Dedifferentiated amniotic fluid mesenchymal stem cell (primary cell): ENCODE measurements around the gene BTN1A1.
"Not testable (repeated sequence)": the region's sequence is repeated elsewhere in the genome, so short reads cannot be mapped to it uniquely, and the experiment has no call there.

Experiments
- DNase-seq: peaks from one replicate; pipeline ENCODE4 v3.0.0-alpha.2; 2016; ENCODE audit errors: extremely low spot score

BTN1A1 gene, protein sequence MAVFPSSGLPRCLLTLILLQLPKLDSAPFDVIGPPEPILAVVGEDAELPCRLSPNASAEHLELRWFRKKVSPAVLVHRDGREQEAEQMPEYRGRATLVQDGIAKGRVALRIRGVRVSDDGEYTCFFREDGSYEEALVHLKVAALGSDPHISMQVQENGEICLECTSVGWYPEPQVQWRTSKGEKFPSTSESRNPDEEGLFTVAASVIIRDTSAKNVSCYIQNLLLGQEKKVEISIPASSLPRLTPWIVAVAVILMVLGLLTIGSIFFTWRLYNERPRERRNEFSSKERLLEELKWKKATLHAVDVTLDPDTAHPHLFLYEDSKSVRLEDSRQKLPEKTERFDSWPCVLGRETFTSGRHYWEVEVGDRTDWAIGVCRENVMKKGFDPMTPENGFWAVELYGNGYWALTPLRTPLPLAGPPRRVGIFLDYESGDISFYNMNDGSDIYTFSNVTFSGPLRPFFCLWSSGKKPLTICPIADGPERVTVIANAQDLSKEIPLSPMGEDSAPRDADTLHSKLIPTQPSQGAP

DNA sequence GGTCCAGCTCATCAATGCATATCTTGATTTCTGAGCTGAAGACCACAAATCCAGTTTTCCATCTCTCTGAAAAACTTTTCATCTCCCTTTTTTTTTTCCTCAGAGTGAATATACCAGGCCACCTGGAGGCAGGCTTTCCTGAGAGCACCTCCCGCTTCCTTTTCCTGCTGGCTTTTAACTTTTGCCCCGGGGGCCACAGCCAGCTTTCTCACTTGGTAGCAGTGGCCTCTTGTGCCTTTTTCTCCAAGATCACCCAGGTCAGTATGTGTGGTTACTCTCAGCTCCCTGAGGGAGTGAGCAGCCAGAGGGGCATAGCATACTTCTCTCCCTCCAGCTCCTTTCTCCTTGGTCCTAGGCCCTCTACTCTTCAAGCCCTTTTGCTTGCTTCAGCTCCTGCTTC lies at the start of gene BTN1A1:
BTN1A1 (plus strand) TSS at position 202 of the 400 bp plus-strand sequence. CDS start 984 bp downstream, outside the sequence.
- DNase-seq = no peak

DNA sequence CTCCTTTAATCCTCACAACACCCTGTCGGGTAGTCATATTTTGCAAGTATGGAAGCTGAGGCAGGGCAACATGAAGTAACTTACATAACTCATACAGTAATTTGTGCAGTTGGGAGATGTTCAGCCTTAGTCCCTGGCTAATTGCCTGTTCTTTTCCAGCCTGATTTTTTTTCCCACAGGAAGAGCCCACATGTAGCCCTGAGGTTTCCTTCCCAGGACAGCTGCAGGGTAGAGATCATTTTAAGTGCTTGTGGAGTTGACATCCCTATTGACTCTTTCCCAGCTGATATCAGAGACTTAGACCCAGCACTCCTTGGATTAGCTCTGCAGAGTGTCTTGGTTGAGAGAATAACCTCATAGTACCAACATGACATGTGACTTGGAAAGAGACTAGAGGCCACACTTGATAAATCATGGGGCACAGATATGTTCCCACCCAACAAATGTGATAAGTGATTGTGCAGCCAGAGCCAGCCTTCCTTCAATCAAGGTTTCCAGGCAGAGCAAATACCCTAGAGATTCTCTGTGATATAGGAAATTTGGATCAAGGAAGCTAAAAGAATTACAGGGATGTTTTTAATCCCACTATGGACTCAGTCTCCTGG lies 47.4 kb upstream of the BTN1A1 start:
- no peak for DNase-seq

DNA sequence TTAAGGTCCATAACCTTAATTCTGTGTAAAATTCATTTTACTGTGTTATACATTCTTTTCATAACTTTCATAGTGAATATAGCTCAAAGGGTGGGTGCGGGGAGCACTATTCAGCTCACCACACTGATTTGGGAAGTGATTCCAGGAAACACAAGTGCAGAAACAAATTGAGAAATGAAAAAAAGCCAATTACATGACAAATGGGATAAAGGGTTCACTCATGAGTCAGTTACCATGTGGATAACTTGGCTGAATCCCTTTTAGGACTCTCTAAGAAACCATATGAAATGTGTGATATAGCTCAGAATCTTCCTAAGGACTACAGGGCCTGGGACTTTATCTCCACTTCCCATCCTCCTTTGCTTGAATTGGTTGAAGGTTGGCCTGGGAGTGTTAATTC lies 45.5 kb upstream of the BTN1A1 start:
- DNase-seq = no peak

DNA sequence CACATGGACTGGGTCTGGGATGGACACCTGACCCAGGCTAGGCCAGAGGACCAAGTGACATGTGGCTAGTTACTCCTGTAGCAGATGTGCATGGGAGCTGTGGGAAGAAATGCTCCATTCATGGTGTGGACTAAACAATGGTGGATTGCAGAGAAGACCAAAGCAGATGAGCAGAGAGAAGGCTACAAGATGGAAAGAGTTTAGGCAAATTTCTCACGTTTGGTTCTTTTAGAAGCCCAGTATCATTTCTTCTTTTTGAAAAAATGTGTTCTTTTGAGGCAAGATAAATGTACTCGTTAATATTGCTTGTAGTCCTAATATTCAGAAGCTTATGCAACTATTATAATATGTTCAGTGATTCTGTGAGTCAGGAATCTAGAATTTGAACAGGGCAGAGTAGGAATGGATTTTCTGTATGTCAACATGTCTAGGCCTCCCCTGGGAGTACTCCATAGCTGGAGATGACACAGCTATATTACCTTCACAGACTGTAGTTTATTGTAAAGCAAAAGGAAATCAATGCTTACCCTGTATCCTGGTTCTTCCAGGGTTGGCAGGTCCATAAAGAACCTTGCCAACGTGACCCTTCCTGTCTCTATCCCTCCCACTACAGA lies 44.6 kb upstream of the BTN1A1 start:
- no peak for DNase-seq

DNA sequence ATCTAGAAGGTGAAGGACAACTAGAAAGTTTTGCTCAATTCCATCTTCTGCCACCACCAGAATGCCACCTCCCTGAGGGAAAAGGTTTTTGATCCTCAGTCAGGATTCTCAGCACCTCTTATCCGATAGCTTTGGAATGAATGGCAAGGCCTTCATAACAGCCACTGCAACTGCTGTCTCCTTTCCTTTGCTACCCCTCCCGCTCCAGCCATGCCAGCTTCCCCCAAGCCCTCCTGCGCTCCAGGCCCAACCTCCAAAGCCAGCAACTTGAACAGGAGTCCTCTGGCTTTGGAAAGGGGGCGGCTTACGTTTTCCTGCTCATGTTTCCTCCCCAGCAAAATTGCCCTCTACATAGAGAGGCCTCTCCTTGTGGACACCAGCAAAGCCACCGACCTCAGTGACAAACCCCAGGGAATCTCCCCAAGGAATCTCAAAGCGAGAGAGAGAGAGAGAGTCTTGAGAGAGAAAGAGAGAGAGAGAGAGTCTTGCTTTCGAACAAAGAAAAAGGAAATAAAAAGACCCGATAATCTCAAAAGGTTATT lies 42.8 kb upstream of the BTN1A1 start:
- no peak for DNase-seq

DNA sequence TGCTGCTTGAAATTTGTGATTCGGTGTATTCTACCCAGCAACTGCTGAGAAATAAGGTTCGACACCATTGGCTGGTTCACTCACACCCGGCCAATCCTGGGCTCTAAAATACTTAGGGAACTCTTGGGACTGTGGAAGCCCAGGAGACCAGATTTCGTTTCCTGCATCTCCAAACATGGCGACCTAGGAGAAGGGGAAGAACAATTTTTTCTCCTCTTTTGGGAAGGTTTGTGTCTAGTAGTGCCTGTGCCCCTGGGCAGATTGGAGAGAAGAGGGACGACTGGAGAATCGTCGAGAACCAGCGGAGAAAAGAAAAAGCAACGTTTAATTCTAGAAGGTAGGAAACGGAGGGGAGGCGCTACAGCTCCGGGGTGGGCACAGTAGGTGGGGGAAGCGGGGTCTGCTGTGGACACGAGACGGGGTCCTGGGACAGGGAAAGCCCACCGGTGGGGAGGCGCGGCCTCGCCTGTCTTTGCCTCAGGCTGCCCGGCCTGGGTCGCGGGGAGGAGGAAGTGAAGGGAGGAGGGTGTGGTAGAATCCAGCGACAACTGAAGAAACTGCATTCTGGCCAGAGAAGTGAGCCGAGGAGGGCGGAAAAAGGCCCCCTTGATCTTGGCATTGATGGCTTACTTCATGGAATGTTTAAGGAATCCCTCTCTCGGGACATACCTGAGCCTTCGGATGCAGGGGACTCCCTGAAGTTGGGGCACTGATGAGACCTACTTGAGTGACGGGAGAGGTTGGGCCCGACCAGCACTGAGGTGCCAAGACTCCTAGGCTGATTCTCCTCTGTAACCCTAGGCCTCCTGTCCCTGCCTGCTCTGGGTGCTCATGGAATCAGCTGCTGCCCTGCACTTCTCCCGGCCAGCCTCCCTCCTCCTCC lies 42.1 kb upstream of the BTN1A1 start, which contains the start of gene BTN2A1:
BTN2A1 (plus strand) TSS at position 150 of the 883 bp plus-strand sequence; CDS start at position 832, 682 bp downstream.
- peak; percentile 99 for DNase-seq

DNA sequence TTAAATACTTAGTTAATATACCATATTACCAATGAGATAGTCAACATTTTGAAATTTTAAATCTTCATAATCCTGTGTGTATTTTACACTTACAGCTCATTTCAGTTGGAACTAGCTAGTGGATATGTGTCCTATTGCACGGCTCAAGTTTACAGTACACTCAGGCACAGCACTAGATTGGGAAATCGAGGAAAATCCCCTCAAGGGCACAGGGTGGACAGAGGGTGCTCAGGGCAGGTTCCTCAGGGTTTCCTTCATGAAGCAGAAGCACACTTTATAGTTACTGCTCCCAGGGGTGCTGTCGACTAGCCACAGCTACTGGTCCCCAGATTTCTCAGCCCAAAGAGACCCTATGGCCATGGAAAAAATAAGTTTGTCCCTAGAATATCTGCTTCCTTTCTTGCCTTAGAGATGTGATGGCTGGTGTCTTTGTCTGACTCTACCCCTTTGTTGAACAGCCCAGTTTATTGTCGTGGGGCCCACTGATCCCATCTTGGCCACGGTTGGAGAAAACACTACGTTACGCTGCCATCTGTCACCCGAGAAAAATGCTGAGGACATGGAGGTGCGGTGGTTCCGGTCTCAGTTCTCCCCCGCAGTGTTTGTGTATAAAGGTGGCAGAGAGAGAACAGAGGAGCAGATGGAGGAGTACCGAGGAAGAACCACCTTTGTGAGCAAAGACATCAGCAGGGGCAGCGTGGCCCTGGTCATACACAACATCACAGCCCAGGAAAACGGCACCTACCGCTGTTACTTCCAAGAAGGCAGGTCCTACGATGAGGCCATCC lies 40.9 kb upstream of the BTN1A1 start:
- DNase-seq = no peak

DNA sequence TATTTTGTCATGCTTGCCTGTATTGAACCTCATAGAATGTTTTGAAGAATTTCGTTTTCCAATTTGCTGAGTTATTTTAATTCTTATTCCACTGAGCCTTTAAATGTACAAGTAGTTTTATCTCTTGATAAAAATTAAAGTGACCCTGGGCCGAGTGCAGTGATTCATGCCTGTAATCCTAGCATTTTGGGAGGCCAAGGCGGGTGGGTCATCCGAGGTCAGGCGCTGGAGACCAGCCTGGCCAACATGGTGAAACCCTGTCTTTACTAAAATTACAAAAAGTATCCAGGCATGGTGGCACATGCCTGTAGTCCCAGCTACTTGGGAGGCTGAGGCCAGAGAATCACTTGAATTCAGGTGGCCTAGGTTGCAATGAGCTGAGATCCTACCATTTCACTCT lies 38.8 kb upstream of the BTN1A1 start:
- not testable (repeated sequence) for DNase-seq

DNA sequence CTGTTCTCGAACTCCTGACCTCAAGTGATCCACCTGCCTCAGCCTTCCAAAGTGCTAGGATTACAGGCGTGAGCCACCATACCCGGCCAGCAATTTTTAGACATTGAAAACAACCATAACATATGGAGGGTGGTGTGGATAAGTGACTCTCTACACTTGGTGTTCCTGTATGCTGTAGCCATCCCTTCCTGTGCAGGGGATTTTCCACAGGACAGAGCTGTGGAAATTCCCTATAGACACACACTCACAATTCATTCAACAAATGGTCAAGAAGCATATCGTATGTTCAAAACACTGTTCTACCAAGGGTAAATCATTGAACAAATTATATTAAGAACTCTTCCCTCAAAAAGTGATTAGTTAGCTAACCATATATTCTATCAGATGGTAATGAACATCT lies 36.1 kb upstream of the BTN1A1 start:
- DNase-seq = no peak

DNA sequence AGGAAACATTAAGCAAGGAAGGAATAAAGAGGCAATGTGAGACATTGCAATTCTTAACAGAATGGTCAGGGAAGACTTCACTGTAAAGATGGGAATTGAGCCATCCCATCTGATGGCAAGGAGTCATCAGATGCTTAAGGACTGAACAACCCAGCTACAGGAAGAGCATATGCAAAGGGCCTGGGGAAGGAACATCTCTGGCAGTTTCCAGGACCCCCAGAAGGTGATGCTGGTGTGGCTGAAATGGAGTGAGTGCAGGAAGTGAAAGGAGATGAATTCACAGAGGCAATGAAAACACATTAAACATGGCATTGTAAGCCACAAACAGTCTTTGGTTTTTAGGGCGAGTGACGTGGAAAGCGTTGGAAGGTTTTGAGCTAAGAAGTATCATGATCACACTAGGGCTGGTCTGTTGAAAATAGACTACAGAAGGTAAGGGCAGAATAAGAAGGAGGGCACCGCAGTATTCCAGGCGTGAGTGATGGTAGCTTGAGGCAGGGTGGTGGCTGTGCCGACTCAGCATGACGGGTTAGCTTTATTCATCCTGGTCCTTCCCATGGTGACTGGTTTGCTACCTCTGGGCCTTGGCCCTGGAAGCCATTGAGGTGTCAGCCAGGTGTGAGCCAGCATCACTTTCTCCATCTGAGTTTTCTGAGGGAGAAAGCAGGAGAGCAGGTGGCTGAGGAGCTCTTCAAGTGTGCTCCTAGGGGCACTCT lies 35.5 kb upstream of the BTN1A1 start:
- no peak for DNase-seq

DNA sequence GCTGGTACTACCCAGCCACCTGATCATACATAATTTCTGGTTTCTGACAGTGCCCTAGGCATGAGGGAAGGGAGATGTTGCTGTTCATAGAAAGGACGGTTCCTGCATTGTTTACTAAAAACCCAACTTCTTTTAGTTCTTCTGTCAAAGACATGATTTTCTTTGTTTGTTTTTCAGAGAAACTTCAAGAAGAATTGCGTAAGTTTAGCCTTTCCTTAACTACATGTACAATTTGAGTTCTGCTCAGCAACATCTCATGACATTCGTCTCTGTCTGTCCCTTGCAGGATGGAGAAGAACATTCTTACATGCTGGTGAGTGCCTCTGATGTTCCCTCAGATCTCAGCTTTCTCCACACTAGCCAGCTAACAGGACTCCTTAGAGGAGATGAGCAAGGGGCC lies 34.3 kb upstream of the BTN1A1 start:
- DNase-seq = no peak

DNA sequence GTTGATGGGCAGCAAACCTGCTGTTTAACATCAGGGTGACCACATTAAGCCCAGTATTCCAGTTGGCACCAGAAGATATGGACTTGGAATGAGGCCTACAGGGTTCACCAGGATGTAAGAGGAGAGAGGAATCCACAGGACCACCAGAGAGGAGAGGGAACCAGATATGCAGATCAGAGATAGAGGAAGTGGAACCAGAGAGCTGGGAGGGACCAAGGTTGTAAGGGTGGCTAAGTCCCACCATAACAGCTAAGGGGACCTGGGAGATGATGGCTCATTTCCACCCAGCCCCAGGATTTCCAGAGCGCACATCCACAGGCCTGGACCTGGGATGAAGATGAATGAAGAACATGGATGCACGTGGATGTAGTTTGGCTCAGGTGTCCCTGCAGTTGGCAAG lies 31.3 kb upstream of the BTN1A1 start:
- no peak for DNase-seq

DNA sequence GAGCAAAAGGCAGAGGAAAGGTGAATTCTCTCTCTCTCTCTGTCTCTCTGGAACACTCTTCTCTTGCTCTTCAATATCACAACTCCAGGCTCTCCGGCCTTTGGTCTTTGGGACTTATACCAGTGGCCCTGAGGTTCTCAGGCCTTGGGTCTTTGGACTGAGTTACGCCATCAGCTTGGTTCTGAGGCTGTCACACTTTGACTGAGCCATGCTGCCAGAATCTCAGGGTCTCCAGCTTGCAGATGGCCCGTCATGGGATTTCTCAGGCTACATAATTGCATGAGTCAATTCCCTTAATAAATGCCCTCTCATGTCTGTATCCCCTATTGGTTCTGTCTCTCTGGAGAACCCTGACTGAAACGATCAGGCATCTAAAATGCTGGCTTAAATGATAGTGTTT lies 29.5 kb upstream of the BTN1A1 start:
- DNase-seq = no peak

DNA sequence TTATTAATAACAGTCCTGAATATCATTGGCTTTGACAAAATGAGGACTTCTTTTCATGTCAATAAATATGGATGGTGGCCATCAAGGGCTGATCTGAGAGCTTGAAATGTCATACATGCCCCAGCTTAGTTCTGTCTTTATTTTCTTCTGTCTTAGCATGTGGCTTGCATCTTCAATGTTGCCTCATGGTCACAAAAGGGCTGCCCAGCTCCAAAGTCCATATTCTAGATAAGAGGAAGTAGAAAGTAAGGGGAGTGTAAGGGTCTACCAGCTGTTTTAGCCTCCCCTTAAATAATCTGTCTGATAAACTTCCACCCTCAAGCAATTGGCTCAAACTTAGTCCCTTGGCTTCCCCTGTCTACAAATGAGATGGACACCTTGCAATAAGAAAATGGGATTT lies 28.1 kb upstream of the BTN1A1 start:
- DNase-seq = no peak

DNA sequence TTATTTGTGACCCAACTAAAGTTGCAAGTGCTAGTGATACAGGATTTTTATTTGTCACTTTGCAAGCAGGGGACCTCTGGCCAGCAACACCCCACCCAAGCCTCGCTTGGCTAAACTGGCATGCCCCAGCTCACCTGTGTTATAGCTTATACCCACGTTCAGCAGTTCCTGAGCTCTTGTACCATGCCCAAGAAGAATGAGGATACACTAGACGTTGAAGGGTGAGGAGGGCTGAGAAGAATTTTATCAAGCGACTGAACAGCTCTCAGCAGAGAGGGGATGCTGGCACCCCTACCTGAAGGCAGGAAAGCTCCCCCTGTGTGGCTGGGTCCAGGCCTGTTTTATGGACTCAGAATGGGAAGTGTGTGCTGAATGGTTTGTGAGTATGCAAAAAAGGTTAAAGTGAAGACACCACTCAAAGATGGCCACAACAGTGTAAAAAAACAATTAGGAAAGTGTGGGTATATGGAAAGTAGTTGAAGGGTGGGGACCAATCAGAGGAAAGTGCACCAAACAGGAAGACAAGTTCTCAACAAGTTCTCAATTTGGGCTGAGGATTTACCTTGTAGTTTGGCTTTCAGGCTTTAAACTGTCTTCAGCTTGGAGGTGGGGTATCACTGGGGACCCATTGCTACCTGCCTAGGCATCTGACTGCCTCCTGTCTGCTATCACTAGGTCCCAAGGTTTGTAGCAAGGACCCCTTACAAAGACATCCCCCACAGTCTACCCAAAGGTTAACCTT lies 27.4 kb upstream of the BTN1A1 start:
- no peak for DNase-seq

DNA sequence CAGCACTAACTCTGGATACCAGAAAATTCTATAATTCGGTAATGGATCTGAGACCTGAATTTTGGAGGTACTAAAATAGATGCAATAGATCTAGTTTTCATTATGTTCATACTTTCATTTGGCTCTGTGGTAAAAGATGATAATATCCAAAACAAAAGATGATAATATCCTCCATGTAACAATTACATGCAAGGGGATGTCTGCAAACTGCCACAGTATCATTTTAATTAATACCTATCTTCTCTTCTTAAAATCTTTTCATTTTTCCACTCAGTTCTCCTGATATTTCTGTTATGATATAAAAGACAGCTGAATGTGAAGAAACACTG lies 26.7 kb upstream of the BTN1A1 start:
- no peak for DNase-seq

DNA sequence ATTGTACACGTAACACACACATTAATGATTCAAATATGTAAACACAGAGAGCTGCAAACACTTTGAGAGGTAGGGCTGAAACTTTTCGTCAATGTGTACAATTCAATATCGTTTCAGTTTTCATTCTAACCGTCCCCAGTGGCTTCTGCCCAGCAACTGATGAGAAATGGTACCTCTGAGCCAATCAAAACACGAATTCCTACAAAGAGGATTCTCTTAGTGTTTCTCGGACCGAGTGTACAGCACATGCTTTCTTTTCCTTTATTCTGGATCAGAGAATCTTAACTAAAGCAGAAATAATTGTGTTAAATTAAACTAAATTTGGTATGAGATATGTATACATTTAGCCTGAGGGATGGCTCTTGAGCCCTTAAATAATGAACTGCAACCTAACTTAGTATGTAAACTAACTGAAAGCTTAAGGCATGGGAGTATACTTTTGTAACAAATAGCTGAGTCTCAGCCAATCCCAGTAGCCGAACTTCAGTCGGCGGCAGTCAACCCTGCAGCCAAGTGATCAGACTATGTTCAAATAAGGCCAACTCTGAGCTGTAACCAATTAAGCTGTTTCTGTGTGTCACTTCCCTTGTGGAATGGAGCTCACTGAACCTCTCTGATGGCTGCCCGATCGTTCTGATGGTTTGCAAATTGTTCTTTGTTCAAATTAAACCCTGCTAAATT lies 26.2 kb upstream of the BTN1A1 start:
- peak; percentile 95 for DNase-seq

DNA sequence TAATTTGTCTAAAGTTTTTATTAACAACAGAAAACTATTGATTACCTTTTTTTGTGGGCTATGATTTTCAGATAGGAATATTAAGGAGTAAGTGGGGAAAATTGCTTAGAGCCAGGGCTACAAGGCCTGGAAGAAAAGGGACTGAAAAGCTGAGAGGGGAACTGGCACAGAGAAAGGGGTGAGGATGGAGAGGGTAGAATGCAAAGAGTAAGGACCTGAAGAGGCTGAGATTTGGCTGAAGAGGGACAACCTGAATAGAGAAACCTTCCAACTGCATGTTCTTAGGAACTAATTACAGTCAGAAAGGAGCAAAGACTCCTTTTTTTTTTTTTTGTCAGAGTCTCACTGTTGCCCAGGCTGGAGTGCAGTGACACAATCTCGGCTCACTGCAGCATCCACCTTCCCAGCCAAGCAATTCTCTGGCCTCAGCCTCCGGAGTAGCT lies 25.6 kb upstream of the BTN1A1 start:
- no peak for DNase-seq
